Mesenchymal stem cell (in vitro differentiated cells and primary cell): ENCODE measurements around the gene IPP.

Experiments
- DNase-seq: peaks from one replicate; pipeline ENCODE4 v3.0.0-alpha.2; 2013
- H2AFZ ChIP-seq: one replicate; pipeline ENCODE4 v1.6.1; 2013; ENCODE audit warnings: low read depth, mild to moderate bottlenecking, control low read depth, inconsistent platforms, low read length, moderate library complexity
- H2AK5ac ChIP-seq: 2 replicates; pipeline ENCODE4 v1.6.1; 2013; ENCODE audit warnings: low read length, moderate library complexity, mild to moderate bottlenecking, inconsistent platforms; ENCODE audit not compliant: severe bottlenecking
- H2BK120ac ChIP-seq: one replicate; pipeline ENCODE4 v1.6.1; 2013; ENCODE audit warnings: low read depth, mild to moderate bottlenecking, inconsistent platforms, low read length, moderate library complexity
- H2BK12ac ChIP-seq, 2 experiments: one replicate each; pipeline ENCODE4 v1.6.1; 2013; ENCODE audit warnings: inconsistent platforms in 2 of 2, low read length in 2 of 2, mild to moderate bottlenecking in 2 of 2, moderate library complexity in 2 of 2, control low read depth in 1 of 2
- H2BK15ac ChIP-seq: one replicate; pipeline ENCODE4 v1.6.1; 2013; ENCODE audit warnings: mild to moderate bottlenecking, low read depth, inconsistent platforms; ENCODE audit not compliant: poor library complexity, severe bottlenecking
- H2BK5ac ChIP-seq: 2 replicates; pipeline ENCODE4 v1.6.1; 2013; ENCODE audit warnings: low read depth, mild to moderate bottlenecking, low read length, control low read depth, inconsistent platforms; ENCODE audit not compliant: poor library complexity, severe bottlenecking
- H3K14ac ChIP-seq, 2 experiments: one replicate each; pipeline ENCODE4 v1.6.1; 2013; ENCODE audit warnings: inconsistent platforms in 2 of 2, low read length in 2 of 2, control low read depth in 1 of 2, mild to moderate bottlenecking in 1 of 2, moderate library complexity in 1 of 2
- H3K18ac ChIP-seq, 2 experiments: one replicate each; pipeline ENCODE4 v1.6.1; 2013; ENCODE audit warnings: inconsistent platforms in 2 of 2, low read length in 2 of 2, control low read depth in 1 of 2, low read depth in 1 of 2, mild to moderate bottlenecking in 1 of 2
- H3K23ac ChIP-seq, 2 experiments: one replicate each; pipeline ENCODE4 v1.6.1; 2013; ENCODE audit warnings: inconsistent platforms in 2 of 2, low read length in 2 of 2, mild to moderate bottlenecking in 2 of 2, moderate library complexity in 2 of 2, control low read depth in 1 of 2
- H3K27ac ChIP-seq: 2 replicates; pipeline ENCODE4 v1.5.1; 2013; ENCODE audit warnings: mild to moderate bottlenecking, moderate library complexity, low read length, control low read depth, inconsistent platforms; ENCODE audit not compliant: poor library complexity, severe bottlenecking
- H3K27me3 ChIP-seq, 2 experiments: 2 replicates each; pipeline versions ENCODE4 v1.6.1 to v1.7.0; 2013; ENCODE audit warnings: low read length in 2 of 2, mild to moderate bottlenecking in 2 of 2, moderate library complexity in 2 of 2, control low read depth in 1 of 2, inconsistent platforms in 1 of 2; ENCODE audit not compliant: control insufficient read depth in 1 of 2, insufficient read depth in 1 of 2
- H3K36me3 ChIP-seq, 2 experiments: 2 replicates each; pipeline versions ENCODE4 v1.6.1 to v1.7.0; 2013; ENCODE audit warnings: low read length in 2 of 2, control low read depth in 1 of 2, inconsistent platforms in 1 of 2, low read depth in 1 of 2, mild to moderate bottlenecking in 1 of 2; ENCODE audit not compliant: insufficient read depth in 2 of 2, control insufficient read depth in 1 of 2
- H3K4ac ChIP-seq, 2 experiments: one replicate each; pipeline ENCODE4 v1.6.1; 2013; ENCODE audit warnings: inconsistent platforms in 2 of 2, low read length in 2 of 2, mild to moderate bottlenecking in 2 of 2, moderate library complexity in 2 of 2, control low read depth in 1 of 2, low read depth in 1 of 2
- H3K4me1 ChIP-seq: 2 replicates; pipeline ENCODE4 v1.6.1; 2013; ENCODE audit warnings: low read depth, low read length, control low read depth; ENCODE audit not compliant: control insufficient read depth, insufficient read depth
- H3K4me2 ChIP-seq: 2 replicates; pipeline ENCODE4 v1.6.1; 2013; ENCODE audit warnings: low read length, mild to moderate bottlenecking, inconsistent platforms; ENCODE audit not compliant: poor library complexity, severe bottlenecking
- H3K4me3 ChIP-seq, 2 experiments: 2 replicates each; pipeline versions ENCODE4 v1.5.1 to v1.7.0; 2013; ENCODE audit warnings: low read length in 2 of 2, mild to moderate bottlenecking in 2 of 2, control low read depth in 1 of 2, low read depth in 1 of 2; ENCODE audit not compliant: insufficient read depth in 1 of 2
- H3K79me1 ChIP-seq: replicated peaks from 2 replicates; pipeline ENCODE4 v1.6.1; 2013; ENCODE audit warnings: mild to moderate bottlenecking, control low read depth, low read length, inconsistent platforms; ENCODE audit not compliant: poor library complexity, severe bottlenecking
- H3K9ac ChIP-seq: 2 replicates; pipeline ENCODE4 v1.7.0; 2013; ENCODE audit warnings: mild to moderate bottlenecking, low read length, moderate library complexity
- H3K9me3 ChIP-seq: 2 replicates; pipeline ENCODE4 v1.7.0; 2013; ENCODE audit warnings: mild to moderate bottlenecking, low read length; ENCODE audit not compliant: control insufficient read depth
- H4K8ac ChIP-seq: one replicate; pipeline ENCODE4 v1.6.1; 2013; ENCODE audit warnings: inconsistent platforms, mild to moderate bottlenecking, low read length, moderate library complexity
- H4K91ac ChIP-seq: one replicate; pipeline ENCODE4 v1.6.1; 2013; ENCODE audit warnings: mild to moderate bottlenecking, low read length, inconsistent platforms
- WGBS: methylation state at CpG from one replicate; pipeline ENCODE4 v1.1.7; 2013; ENCODE audit warnings: mixed read lengths; 5-methylcytosine and 5-hydroxymethylcytosine counted together

The IPP gene

DNA sequence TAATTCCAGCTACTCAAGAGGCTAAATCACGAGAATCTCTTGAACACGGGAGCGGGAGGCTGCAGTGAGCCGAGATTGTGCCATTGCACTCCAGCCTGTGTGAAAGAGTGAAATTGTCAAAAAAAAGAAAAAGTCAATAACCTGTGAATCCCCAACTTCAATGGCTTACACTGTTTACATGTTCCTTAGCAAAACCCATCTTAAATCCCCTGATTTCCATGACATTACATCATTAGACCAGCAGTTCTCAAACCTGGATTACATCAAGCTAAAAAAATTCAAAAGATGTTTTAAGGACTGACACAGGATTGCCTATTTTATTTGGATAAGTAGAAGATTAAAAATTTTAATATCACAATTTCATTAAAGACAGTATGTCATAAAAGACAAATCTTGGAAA is 76.5 kb downstream of the IPP start:
- no peak overlapping the region for H2BK12ac ChIP-seq
- no peak overlapping the region for H3K23ac ChIP-seq
- no peak overlapping the region for H2BK5ac ChIP-seq
- H3K9me3 ChIP-seq: no peaks in the 10 kb centered on the region
- H3K36me3 ChIP-seq: peaks cover 0 to 15% of the 10 kb centered on the region in 2 experiments
- no peak overlapping the region for H3K4ac ChIP-seq
- H3K4me3 ChIP-seq: no peak overlapping the region
- H3K79me1 ChIP-seq: no peaks in the 10 kb centered on the region
- H2BK120ac ChIP-seq: no peak overlapping the region
- H3K4me2 ChIP-seq: no peak overlapping the region
- no peaks in the 10 kb centered on the region for H3K27me3 ChIP-seq
- H2AK5ac ChIP-seq: no peak overlapping the region
- no peak overlapping the region for H3K18ac ChIP-seq
- H4K91ac ChIP-seq: no peak overlapping the region
- 96% methylated on average over 4 of the region's 4 CpGs for WGBS
- H3K9ac ChIP-seq: no peak overlapping the region
- H2AFZ ChIP-seq: no peak overlapping the region
- H4K8ac ChIP-seq: no peak overlapping the region
- H3K14ac ChIP-seq: no peak overlapping the region
- H2BK15ac ChIP-seq: no peak overlapping the region
- H3K27ac ChIP-seq: no peak overlapping the region
- peaks cover 8% of the 10 kb centered on the region for H3K4me1 ChIP-seq
- no peak for DNase-seq

DNA sequence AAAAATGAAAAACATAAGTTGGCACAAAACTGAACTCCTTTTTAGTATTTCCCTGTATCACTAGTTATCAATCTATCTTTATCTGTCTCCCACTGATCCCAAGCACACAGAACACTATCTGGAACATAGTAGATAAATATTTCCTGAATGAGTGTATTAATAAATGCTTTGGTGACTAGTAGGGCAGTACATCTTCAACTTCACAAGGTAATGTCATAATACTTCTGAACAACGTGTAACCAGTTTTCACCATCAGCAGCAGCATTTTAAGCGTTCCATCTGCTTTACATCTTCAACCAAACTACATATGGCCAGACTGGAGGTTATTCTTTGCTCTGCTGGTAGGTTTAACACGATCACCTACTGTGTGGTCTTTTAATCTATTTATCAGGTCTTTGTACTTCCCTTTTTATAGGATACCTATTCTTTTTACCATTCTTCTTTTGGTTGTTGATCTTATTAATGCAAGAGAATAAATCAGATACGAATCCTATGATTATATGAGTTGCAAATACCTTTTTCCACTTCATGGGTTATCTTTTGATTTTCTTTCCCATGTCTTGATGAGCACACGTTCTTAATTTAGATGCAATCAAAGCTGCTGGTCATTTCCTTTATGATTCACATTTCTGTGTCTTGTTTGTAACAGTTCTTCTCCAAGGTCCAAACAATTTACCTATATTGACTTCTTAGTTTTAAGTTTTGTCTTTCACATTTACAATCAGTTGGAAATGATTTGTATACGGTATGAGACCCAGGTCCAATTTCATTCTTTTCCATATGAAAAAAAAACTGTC is 80.4 kb downstream of the IPP start:
- DNase-seq: peak; percentile 26
- peak overlapping the region; percentile 7 for H3K9ac ChIP-seq
- H3K4ac ChIP-seq: no peak overlapping the region
- no peak overlapping the region for H3K14ac ChIP-seq
- WGBS: 86% methylated on average over 1 of the region's 6 CpGs
- no peak overlapping the region for H2BK120ac ChIP-seq
- no peak overlapping the region for H2BK5ac ChIP-seq
- no peak overlapping the region for H3K23ac ChIP-seq
- H3K27me3 ChIP-seq: no peaks in the 10 kb centered on the region
- H2BK12ac ChIP-seq: no peak overlapping the region
- H3K18ac ChIP-seq: no peak overlapping the region
- H3K27ac ChIP-seq: no peak overlapping the region
- H2BK15ac ChIP-seq: no peak overlapping the region
- H3K4me3 ChIP-seq: no peak overlapping the region
- H3K79me1 ChIP-seq: no peaks in the 10 kb centered on the region
- H4K91ac ChIP-seq: no peak overlapping the region
- H3K36me3 ChIP-seq: peaks cover 0 to 15% of the 10 kb centered on the region in 2 experiments
- H3K4me2 ChIP-seq: no peak overlapping the region
- H3K4me1 ChIP-seq: peaks cover 9% of the 10 kb centered on the region
- H2AK5ac ChIP-seq: no peak overlapping the region
- H3K9me3 ChIP-seq: no peaks in the 10 kb centered on the region
- no peak overlapping the region for H2AFZ ChIP-seq
- H4K8ac ChIP-seq: no peak overlapping the region

DNA sequence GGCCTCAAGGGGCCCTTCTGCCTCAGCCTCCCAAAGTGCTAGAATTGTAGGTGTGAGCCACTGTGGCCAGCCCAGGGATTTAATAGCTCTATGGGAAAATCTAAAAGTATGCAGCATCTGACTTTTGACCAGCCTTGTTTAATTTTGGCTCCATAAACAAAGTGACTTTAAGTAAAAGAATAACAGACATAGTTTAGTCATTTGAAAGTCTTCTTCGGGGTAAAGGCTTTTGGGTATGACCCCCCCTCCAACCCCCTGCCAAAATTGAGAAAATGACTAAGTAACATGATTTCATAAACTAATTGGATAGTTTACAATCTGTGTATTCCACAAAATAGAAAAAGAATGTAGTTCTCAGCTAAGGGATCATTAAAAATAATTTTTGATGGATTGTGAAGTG is 81.1 kb downstream of the IPP start:
- Histone ChIP-seq H2AFZ (no peak overlapping the region), H3K27me3 (no peaks in the 10 kb centered on the region), H3K36me3 (peaks cover 3 to 10% of the 10 kb centered on the region in 2 experiments), H3K79me1 (no peaks in the 10 kb centered on the region), H3K4me2 (no peak overlapping the region), H4K91ac (no peak overlapping the region), H2BK12ac (no peak overlapping the region), H3K4me3 (no peak overlapping the region), H3K27ac (no peak overlapping the region), H2AK5ac (no peak overlapping the region), H3K18ac (no peak overlapping the region), H3K23ac (no peak overlapping the region), H3K9me3 (no peaks in the 10 kb centered on the region), H4K8ac (no peak overlapping the region), H2BK5ac (no peak overlapping the region), H3K9ac (no peak overlapping the region), H2BK15ac (no peak overlapping the region), H3K4me1 (peaks cover 7% of the 10 kb centered on the region), H3K14ac (no peak overlapping the region), H2BK120ac (no peak overlapping the region), H3K4ac (no peak overlapping the region)
- no peak for DNase-seq
- no CpG with 5 or more reads among the region's 1 CpG for WGBS

DNA sequence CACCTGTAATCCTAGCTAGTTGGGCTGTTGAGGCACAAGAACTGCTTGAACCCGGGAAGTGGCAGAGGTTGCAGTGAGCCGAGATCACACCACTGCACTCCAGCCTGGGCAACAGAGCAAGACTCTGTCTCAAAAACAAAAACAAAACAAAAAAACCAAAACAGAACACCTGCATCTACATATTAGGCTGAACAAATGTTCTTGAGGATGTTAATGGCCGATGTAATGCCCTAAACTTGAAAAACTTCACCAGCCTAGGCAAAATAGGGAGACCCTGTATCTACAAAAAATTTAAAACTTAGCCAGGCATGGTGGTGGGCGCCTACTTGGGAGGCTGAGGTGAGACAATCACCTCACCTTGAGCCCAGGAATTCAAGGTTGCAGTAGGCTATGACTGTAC is 81.9 kb downstream of the IPP start:
- Histone ChIP-seq H2BK120ac (no peak overlapping the region), H2AFZ (no peak overlapping the region), H4K91ac (no peak overlapping the region), H3K9me3 (no peaks in the 10 kb centered on the region), H3K36me3 (peaks cover 6 to 8% of the 10 kb centered on the region in 2 experiments), H2BK12ac (no peak overlapping the region), H3K4ac (no peak overlapping the region), H3K23ac (no peak overlapping the region), H2BK15ac (no peak overlapping the region), H4K8ac (no peak overlapping the region), H3K27ac (no peak overlapping the region), H3K4me1 (peaks cover 4% of the 10 kb centered on the region), H2BK5ac (no peak overlapping the region), H3K14ac (no peak overlapping the region), H3K79me1 (no peaks in the 10 kb centered on the region), H3K9ac (no peak overlapping the region), H2AK5ac (no peak overlapping the region), H3K4me2 (no peak overlapping the region), H3K18ac (no peak overlapping the region), H3K27me3 (no peaks in the 10 kb centered on the region), H3K4me3 (no peak overlapping the region)
- WGBS: 100% methylated on average over 4 of the region's 4 CpGs
- no peak for DNase-seq
